ENCODE data around the gene TGFBR1.
A peak's percentile ranks its signal among the peaks of the same experiment; 100 is the strongest.

TGFBR1 gene

GRCh38 chr9:99107421-99107820, 2.5 kb downstream of the TGFBR1 start:
- no peak for DNase-seq (ENCODE audit: low spot score)

DNA sequence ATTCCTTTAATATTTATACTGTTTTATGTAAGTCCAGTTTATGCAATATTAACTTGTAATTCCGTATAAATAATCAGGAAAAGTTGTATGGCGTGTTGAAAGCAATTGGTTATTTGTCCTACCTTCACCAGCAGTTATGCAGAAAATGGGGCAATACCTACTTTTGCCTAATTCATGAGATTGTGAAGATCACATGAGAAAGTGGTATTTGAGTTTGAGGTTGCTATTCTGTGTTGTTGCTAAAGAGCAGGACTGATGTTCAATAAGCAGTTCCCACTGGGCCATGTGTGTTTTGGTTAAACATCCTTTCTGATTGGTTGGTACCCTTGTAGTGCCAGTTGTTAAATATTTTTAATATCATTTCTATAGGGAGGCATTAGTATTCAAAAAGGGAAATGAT, 3.2 kb downstream of the TGFBR1 start:
- no peak for DNase-seq (ENCODE audit: low spot score)

- DNase-seq (ENCODE audit: low spot score): no peak
Observed at GRCh38 chr9:99109522-99109921, 4.6 kb downstream of the TGFBR1 start.

DNA sequence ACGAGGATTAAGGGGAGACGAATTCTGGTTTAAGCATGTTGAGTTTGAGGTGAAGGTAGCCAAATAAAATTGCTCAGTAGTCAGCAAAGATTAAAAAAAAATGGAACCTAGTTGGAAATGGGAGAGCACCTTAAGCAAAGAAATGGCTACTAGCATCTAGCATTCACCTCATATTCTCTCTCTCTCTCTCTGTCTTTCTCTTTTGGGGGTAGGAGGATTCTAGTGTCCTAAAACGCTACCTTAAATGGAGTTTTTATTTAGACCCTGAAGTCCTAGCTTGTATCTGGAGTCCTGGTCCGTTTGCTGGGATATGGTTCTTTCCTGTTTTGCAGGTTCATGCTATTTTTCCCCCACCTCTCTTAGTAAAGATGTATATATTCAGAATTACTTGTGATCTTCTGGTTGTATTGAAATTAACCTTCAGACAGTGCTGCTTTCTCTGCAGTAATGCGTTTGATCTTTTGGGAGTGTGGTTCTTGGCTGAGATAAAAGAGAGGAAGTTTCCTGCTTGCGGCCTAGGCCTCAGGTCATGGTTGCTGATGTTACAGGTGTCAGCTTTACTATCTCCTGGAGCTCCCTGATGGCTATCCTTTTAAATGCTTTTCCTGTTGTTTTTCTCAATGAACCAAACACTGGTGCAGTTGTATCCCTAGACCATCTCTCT, 8.0 kb downstream of the TGFBR1 start:
- DNase-seq (ENCODE audit: low spot score): no peak

DNA sequence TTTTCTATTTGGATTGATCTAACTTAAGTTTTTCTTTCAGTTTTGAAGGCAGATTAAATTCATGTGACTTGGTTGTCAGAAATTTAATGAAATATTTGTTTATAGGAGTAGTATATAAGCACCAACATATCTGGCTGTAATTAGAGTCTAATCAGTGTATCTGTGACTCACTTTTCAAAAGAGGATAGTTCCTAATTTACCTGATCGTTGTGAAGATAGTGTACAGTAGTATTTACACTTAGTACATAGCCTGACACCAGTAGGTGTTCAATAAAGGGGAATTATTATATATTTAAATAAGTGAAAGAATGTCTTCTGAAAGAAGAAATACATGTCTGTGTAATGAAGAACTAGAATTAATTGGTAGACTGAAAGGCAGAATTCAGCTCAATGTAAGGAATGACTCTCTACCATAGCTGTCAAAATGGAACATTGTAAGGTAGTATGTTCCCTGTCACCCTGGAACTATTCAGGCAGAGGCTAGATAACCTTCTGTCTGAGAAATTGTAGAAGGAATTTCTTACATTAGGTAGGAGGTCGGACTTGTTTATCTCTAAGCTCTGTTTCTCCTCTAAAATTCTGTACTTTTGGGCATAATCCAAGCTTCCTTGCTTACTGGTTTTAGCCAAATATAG, 8.6 kb downstream of the TGFBR1 start:
- no peak for DNase-seq (ENCODE audit: low spot score)

DNA sequence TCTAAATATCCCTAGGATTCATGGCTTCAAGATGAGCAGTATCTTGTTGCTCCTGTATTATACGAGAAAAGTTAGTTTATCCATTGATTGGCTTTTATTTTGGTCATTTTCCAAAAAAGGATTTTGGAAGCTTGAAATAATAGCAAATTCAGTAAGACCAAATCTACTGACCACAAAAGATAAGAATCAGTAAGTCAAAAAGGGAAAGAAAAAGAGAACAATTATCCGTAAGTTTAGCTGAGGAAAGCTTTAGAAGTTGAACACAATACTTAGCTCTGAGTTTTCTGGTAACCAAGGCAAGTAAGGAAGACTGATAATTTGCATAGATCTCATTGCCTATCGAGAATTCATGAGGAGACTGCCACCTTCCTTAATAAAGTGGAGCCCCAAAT, 9.1 kb downstream of the TGFBR1 start:
- no peak for DNase-seq (ENCODE audit: low spot score)

GRCh38 chr9:99114846-99115500, 10.1 kb downstream of the TGFBR1 start:
- no peak for DNase-seq (ENCODE audit: low spot score)

- no peak for DNase-seq (ENCODE audit: low spot score)
Observed at GRCh38 chr9:99116003-99116411, 11.1 kb downstream of the TGFBR1 start.

- peak; percentile 37 for DNase-seq (ENCODE audit: low spot score)
Observed at GRCh38 chr9:99118782-99119466, 14.0 kb downstream of the TGFBR1 start.

- DNase-seq (ENCODE audit: low spot score): peak; percentile 32
Observed at GRCh38 chr9:99119976-99120655, 15.2 kb downstream of the TGFBR1 start.

GRCh38 chr9:99121604-99122003, 16.7 kb downstream of the TGFBR1 start:
- no peak for DNase-seq (ENCODE audit: low spot score)

DNA sequence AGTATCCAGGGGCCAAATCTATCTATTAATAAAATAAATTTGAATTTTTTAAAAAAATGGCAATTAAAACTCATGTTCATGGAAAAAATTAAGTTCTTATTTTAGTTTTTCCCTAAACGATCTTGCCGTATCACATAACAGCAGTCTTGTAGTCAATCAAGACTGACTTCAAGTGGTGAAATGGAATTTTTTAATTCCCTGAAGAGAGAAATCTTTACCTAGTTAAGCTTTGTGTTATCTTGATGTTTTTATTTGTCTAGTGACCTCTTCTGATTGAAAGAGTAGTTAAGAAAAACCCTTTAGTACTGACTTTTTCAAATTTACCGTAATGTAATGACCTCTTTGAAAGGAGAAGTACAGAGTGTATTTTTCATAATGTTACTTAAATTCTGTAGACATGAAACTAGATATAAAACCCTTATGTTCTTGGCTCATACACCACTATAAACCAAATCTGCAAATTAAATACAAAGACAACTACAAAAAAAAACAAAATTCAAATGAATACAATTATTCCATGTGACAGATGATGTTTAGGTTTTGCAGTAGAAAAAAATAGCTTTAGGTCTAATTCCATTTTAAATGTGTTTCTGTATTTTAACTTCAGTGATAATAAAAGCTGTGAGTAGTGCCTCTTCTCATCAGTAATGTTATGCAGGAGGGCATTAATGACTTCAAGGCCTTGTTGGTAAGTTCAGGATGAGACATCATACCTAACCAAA, 19.8 kb downstream of the TGFBR1 start:
- DNase-seq (ENCODE audit: low spot score): no peak

DNA sequence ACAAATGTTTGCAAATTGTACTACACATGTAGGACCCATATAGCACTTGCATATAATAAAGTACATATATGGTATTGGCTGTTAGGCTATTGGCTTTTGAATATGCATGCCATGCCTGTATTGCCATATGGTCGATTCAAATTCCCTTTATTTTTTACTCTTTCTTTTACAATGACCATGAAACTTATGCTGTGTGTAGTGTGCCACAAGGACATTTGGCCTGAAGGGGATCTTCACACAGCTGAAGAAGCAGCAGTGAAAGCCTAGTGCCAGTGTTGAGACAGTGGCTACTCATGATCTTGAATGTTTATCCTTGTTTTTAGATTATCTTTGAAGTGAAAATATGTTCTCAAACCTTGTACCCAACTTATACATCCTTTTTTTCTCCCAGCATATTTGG, 20.5 kb downstream of the TGFBR1 start:
- DNase-seq (ENCODE audit: low spot score): no peak

DNA sequence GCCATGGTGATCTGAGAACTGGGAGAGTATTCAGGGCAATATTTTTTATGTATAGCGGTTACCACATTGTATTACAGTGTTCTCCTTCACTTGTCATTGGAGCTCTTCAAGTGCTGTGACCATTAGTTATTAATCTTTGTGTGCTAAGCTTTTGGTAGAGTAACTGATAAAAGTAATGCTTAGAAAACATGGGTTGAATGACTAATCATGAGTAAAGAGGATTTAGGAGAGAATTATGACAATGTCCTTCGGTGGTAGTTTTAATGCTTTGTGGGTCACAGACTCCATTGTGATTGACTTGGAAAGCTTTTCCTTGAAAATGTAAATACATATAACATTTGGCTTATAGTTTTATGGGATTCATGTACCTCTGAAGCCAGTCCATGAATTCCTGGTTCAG, 21.4 kb downstream of the TGFBR1 start:
- no peak for DNase-seq (ENCODE audit: low spot score)

GRCh38 chr9:99127356-99128132, 22.6 kb downstream of the TGFBR1 start:
- no peak for DNase-seq (ENCODE audit: low spot score)

- no peak for DNase-seq (ENCODE audit: low spot score)
Observed at GRCh38 chr9:99128133-99128406, 23.2 kb downstream of the TGFBR1 start.

DNA sequence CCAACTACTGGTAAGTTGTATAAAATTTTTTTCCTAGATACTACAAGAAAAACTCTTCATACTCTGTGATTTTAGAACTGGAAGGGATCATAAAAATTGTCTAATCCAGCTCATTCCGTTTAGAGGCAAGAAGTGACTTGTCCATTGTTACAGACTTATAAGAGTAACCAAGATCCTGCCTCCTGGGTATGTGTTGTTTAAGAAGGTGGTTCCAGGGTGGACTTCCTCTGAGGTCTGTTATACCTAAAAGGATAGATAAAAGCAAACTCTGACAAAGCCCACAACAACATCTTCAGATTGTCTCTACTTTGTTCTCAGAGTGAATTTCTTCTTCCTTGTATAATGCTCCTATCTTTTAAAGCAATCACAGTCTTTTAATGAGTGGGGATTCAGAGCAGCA, 24.2 kb downstream of the TGFBR1 start:
- DNase-seq (ENCODE audit: low spot score): no peak

GRCh38 chr9:99130069-99130468, 25.2 kb downstream of the TGFBR1 start:
- peak; percentile 23 for DNase-seq (ENCODE audit: low spot score)

DNA sequence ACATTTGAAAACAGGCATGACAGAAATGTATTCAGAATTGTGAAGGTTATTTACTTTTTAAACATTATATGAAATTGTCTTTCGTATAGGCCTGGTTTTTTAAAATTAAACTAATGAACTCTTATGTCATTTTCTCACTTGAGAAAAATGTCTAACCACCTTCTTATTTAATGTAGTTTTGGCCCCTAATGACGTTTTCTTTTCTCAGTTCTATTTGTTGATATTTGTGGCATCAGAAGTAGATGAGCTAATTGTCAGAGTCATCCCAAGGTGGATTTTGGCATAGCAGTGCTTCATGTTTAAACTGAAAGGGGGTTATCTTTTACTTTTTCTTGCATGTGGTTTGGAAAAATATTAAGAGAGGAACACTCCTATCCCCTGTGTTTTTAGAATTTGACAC, 28.2 kb downstream of the TGFBR1 start:
- DNase-seq (ENCODE audit: low spot score): no peak

DNA sequence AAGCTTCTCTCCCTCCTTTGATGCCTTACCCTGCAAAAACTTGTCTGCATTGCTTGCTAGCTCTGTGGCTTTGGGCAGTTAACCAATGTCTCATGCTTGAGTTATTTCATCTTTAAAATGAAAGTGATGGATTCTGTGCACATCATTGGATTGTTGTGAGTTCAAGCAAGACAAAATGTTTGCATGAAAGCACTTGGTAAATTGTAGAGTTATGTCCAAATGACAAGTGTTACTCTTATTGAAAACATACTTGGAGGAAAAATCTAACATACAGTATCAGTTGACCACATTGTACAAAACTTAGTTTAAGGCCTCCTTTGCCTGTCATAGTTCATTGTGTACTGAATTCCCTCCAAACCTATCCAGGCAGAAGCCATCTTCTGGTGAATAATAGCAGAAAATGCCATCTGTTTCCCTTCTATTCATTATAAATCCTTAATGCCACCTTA, 30.0 kb downstream of the TGFBR1 start:
- no peak for DNase-seq (ENCODE audit: low spot score)

- no peak for DNase-seq (ENCODE audit: low spot score)
Observed at GRCh38 chr9:99135456-99135855, 30.5 kb downstream of the TGFBR1 start.
